RCC 7860 (cell line): Measurements from ENCODE around the gene DAB1.

Source experiments
- DNase-seq: peaks from one replicate; pipeline ENCODE4 v3.0.0-alpha.2; 2015; ENCODE audit warnings: low spot score
- FAIRE-seq: peaks from 2 replicates; lab custom pipeline; 2012; peaks lifted over from hg19 to GRCh38; lab: Jason Lieb, UNC

Gene DAB1

GRCh38 chr1:57003398-57004139, 420.3 kb downstream of the DAB1 start:
- DNase-seq, result no peak
- FAIRE-seq, result no peak

- DNase-seq, result no peak
- no peak for FAIRE-seq
Observed at GRCh38 chr1:56995414-56996100, 428.3 kb downstream of the DAB1 start.

- DNase-seq, result no peak
- no peak for FAIRE-seq
Observed at GRCh38 chr1:56993475-56993874, 430.4 kb downstream of the DAB1 start.

GRCh38 chr1:56992318-56993125, 431.3 kb downstream of the DAB1 start:
- DNase-seq (no peak), FAIRE-seq (no peak)

- DNase-seq, result no peak
- FAIRE-seq, result no peak
Observed at GRCh38 chr1:56991576-56991975, 432.3 kb downstream of the DAB1 start.

GRCh38 chr1:56986397-56986796, 437.5 kb downstream of the DAB1 start:
- FAIRE-seq (no peak), DNase-seq (no peak)

- no peak for FAIRE-seq
- no peak for DNase-seq
Observed at GRCh38 chr1:56985857-56986256, 438.0 kb downstream of the DAB1 start.

GRCh38 chr1:56983484-56983883, 440.4 kb downstream of the DAB1 start:
- FAIRE-seq, result no peak
- DNase-seq, result no peak

GRCh38 chr1:56979986-56980755, 443.7 kb downstream of the DAB1 start:
- DNase-seq (no peak), FAIRE-seq (no peak)

GRCh38 chr1:56978819-56979218, 445.0 kb downstream of the DAB1 start:
- DNase-seq (no peak), FAIRE-seq (no peak)

- DNase-seq, result no peak
- no peak for FAIRE-seq
Observed at GRCh38 chr1:56977910-56978309, 445.9 kb downstream of the DAB1 start.

GRCh38 chr1:56975446-56975845, 448.4 kb downstream of the DAB1 start:
- FAIRE-seq, result no peak
- no peak for DNase-seq

- DNase-seq (no peak), FAIRE-seq (no peak)
Observed at GRCh38 chr1:56973923-56974742, 449.7 kb downstream of the DAB1 start.

GRCh38 chr1:56972976-56973375, 450.9 kb downstream of the DAB1 start:
- FAIRE-seq, result no peak

GRCh38 chr1:56970280-56970679, 453.6 kb downstream of the DAB1 start:
- FAIRE-seq, result no peak
- no peak for DNase-seq

More at GRCh38 chr1:56972976-56973375, 450.9 kb downstream of the DAB1 start:
- DNase-seq, result no peak

GRCh38 chr1:56968878-56969495, 454.9 kb downstream of the DAB1 start:
- no peak for DNase-seq
- no peak for FAIRE-seq

- DNase-seq, result no peak
Observed at GRCh38 chr1:56967900-56968832, 455.7 kb downstream of the DAB1 start.

GRCh38 chr1:56967355-56967754, 456.5 kb downstream of the DAB1 start:
- FAIRE-seq (no peak), DNase-seq (no peak)

More at GRCh38 chr1:56967900-56968832, 455.7 kb downstream of the DAB1 start:
- no peak for FAIRE-seq

- DNase-seq (no peak), FAIRE-seq (no peak)
Observed at GRCh38 chr1:56966698-56966999, 457.2 kb downstream of the DAB1 start.
